HG02938 (cell line): ENCODE measurements around the gene SENP1.
A peak's percentile ranks its signal among the peaks of the same experiment; 100 is the strongest.
"Not testable (repeated sequence)": the region's sequence is repeated elsewhere in the genome, so short reads cannot be mapped to it uniquely, and the experiment has no call there.

Experiments
- ATAC-seq: cut with Tn5 transposase; IDR thresholded peaks from one replicate; pipeline ENCODE4 v1.9.1; 2021; ENCODE audit warnings: mild to moderate bottlenecking, moderate library complexity; ENCODE audit not compliant: unreplicated experiment

SENP1 gene

GRCh38 chr12:48105867-48106680, at the start of gene SENP1:
SENP1 (minus strand) TSS chr12:48106079; CDS start chr12:48101472, 4,607 bp downstream.
- ATAC-seq, result peak; percentile 63

- no peak for ATAC-seq
Observed at GRCh38 chr12:48151103-48151771, 45.4 kb upstream of the SENP1 start.

GRCh38 chr12:48145981-48146380, 40.1 kb upstream of the SENP1 start:
- no peak for ATAC-seq

- no peak for ATAC-seq
Observed at GRCh38 chr12:48143898-48144297, 38.0 kb upstream of the SENP1 start.

- ATAC-seq, result no peak
Observed at GRCh38 chr12:48142818-48143674, 37.2 kb upstream of the SENP1 start.

- ATAC-seq, result no peak
Observed at GRCh38 chr12:48135027-48135426, 29.1 kb upstream of the SENP1 start.

- no peak for ATAC-seq
Observed at GRCh38 chr12:48132826-48133225, 26.9 kb upstream of the SENP1 start.

GRCh38 chr12:48131517-48131916, 25.6 kb upstream of the SENP1 start:
- ATAC-seq, result no peak

- ATAC-seq, result no peak
Observed at GRCh38 chr12:48129376-48129775, 23.5 kb upstream of the SENP1 start.

- no peak for ATAC-seq
Observed at GRCh38 chr12:48128800-48129199, 22.9 kb upstream of the SENP1 start.

- ATAC-seq, result no peak
Observed at GRCh38 chr12:48126953-48127630, 21.2 kb upstream of the SENP1 start.

- ATAC-seq, result no peak
Observed at GRCh38 chr12:48125985-48126384, 20.1 kb upstream of the SENP1 start.

- ATAC-seq, result not testable (repeated sequence)
Observed at GRCh38 chr12:48125542-48125941, 19.7 kb upstream of the SENP1 start.

GRCh38 chr12:48123169-48123568, 17.3 kb upstream of the SENP1 start:
- ATAC-seq, result no peak

GRCh38 chr12:48122065-48122834, 16.4 kb upstream of the SENP1 start:
- no peak for ATAC-seq

GRCh38 chr12:48121522-48121921, 15.6 kb upstream of the SENP1 start:
- no peak for ATAC-seq

- no peak for ATAC-seq
Observed at GRCh38 chr12:48119834-48120195, 13.9 kb upstream of the SENP1 start.

- ATAC-seq, result peak; percentile 99
Observed at GRCh38 chr12:48119078-48119833, 13.4 kb upstream of the SENP1 start, which contains the start of gene PFKM. PFKM (plus strand) TSS chr12:48119364; CDS start chr12:48122775, 3,411 bp downstream.

- ATAC-seq, result no peak
Observed at GRCh38 chr12:48118284-48118871, 12.5 kb upstream of the SENP1 start.
